ENCODE measurements around the gene IDNK. TPM values are rescaled to one million over a fixed set of nuclear protein-coding genes. Genes with fewer than 3 reads are reported as not detected.

IDNK gene
- total and polyA plus RNA-seq, 2 of the 8 experiments (the other 6 are each of a cell fraction or from before 2014, with no cell fraction given): 0.29 to 0.48 TPM

DNA sequence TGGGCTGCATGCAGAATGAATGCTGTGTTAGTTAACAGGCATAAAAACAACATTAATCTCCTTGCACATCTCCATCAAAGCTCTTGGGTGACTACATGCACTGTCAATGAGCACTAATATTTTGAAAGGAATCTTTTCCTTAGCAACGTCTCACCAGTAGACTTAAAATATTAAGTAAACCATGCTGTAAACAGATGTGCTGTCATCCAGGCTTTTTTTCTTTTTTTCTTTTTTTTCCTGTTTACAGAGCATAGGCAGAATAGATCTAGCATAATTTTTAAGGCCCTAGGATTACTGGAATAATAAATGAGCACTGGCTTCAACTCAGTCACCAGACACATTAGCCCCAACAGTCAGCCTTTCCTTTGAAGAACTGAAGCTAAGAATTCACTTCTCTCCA is 48.5 kb downstream of the IDNK start (continued):
- TF ChIP-seq YY1 (IDR thresholded peaks at IDR 0.05; ENCODE audit: low read depth, low read length) (no peak), TBP (IDR thresholded peaks at IDR 0.05; ENCODE audit: low read depth, low read length) (no peak), HDAC6 (IDR thresholded peaks at IDR 0.05; ENCODE audit: low read depth, low read length) (no peak), RNF2 (IDR thresholded peaks at IDR 0.05; ENCODE audit: borderline replicate concordance, low read depth, low read length, missing control alignments, poor library complexity, severe bottlenecking) (no peak), EGR1 (IDR thresholded peaks at IDR 0.05; ENCODE audit: borderline replicate concordance, low read depth, low read length) (no peak)

Data from H1 (cell line).